Stimulated activated CD8-positive, alpha-beta memory T cell treated with anti-CD3 and anti-CD28 coated beads, Interleukin-15, amount 100 ng/mL, for 48 hours (primary cell): ENCODE measurements around the gene CORO7.

Experiments
- DNase-seq, 2 donors: peaks; one replicate each; pipeline ENCODE4 v3.0.0-alpha.2; 2020; ENCODE audit warnings: low read depth in 2 of 2

Gene CORO7

GRCh38 chr16:4321286-4322120 is 94.9 kb downstream of the CORO7 start:
- no peak for DNase-seq

- DNase-seq, result no peak
These were observed 95.7 kb downstream of the CORO7 start for GRCh38 chr16:4320571-4321137.

- peak; percentile 57 to 63 for DNase-seq
These were observed 96.7 kb downstream of the CORO7 start for GRCh38 chr16:4319454-4320421.

GRCh38 chr16:4318967-4319366 is 97.4 kb downstream of the CORO7 start:
- DNase-seq, result no peak

GRCh38 chr16:4318451-4318910 is 97.9 kb downstream of the CORO7 start:
- DNase-seq, result no peak

- DNase-seq, result no peak
These were observed 98.6 kb downstream of the CORO7 start for GRCh38 chr16:4317532-4318450.

- DNase-seq, result no peak
These were observed 99.4 kb downstream of the CORO7 start for GRCh38 chr16:4316864-4317531.

GRCh38 chr16:4316108-4316863 is 100.1 kb downstream of the CORO7 start:
- no peak for DNase-seq

GRCh38 chr16:4315186-4316107 is 100.9 kb downstream of the CORO7 start, which contains the start of gene GLIS2:
Gene GLIS2 (plus strand): TSS chr16:4316067. CDS start chr16:4332281, 16,214 bp downstream.
- DNase-seq, result no peak

- DNase-seq, result no peak
These were observed 101.7 kb downstream of the CORO7 start for GRCh38 chr16:4314532-4315185.

- no peak for DNase-seq
These were observed 102.5 kb downstream of the CORO7 start for GRCh38 chr16:4313563-4314531.

- peak in 1 of 2 donors; percentile 39 for DNase-seq
These were observed 106.5 kb downstream of the CORO7 start for GRCh38 chr16:4309833-4310266.

- DNase-seq, result no peak
These were observed 107.1 kb downstream of the CORO7 start for GRCh38 chr16:4309102-4309832.

- DNase-seq, result peak; percentile 93 to 96
These were observed 109.0 kb downstream of the CORO7 start for GRCh38 chr16:4307215-4308037.
